Mesendoderm (in vitro differentiated cells): ENCODE results near the gene DOP1B.

Source experiments
- DNase-seq: peaks from one replicate; pipeline ENCODE4 v3.0.0; 2013
- H2AK5ac ChIP-seq: 2 replicates; pipeline ENCODE4 v1.6.1; 2013; ENCODE audit warnings: low read length, inconsistent platforms
- H2BK120ac ChIP-seq: 2 replicates; pipeline ENCODE4 v1.6.1; 2013; ENCODE audit warnings: low read depth, mild to moderate bottlenecking, low read length, moderate library complexity, mixed read lengths
- H2BK15ac ChIP-seq: replicated peaks from 2 replicates; pipeline ENCODE4 v1.6.1; 2013; ENCODE audit warnings: low read depth, mild to moderate bottlenecking, moderate library complexity
- H2BK5ac ChIP-seq: 2 replicates; pipeline ENCODE4 v1.6.1; 2013; ENCODE audit warnings: low read length, inconsistent platforms
- H3K18ac ChIP-seq: 2 replicates; pipeline ENCODE4 v1.6.1; 2013; ENCODE audit warnings: mild to moderate bottlenecking, low read length, mixed read lengths
- H3K23ac ChIP-seq: one replicate; pipeline ENCODE4 v1.6.1; 2013; ENCODE audit warnings: low read length
- H3K27ac ChIP-seq: 2 replicates; pipeline ENCODE4 v1.5.1; 2013; ENCODE audit warnings: low read depth, mild to moderate bottlenecking, inconsistent platforms, low read length, moderate library complexity
- H3K27me3 ChIP-seq: 2 replicates; pipeline ENCODE4 v1.6.1; 2013; ENCODE audit warnings: low read length, control low read depth, mild to moderate bottlenecking, inconsistent platforms; ENCODE audit not compliant: insufficient read depth, poor library complexity
- H3K36me3 ChIP-seq: 2 replicates; pipeline ENCODE4 v1.6.1; 2013; ENCODE audit warnings: low read length, inconsistent platforms; ENCODE audit not compliant: control insufficient read depth, insufficient read depth
- H3K4ac ChIP-seq: one replicate; pipeline ENCODE4 v1.6.1; 2013; ENCODE audit warnings: low read depth, mild to moderate bottlenecking, low read length, moderate library complexity
- H3K4me1 ChIP-seq: 2 replicates; pipeline ENCODE4 v1.6.1; 2013; ENCODE audit warnings: low read depth, low read length, inconsistent platforms; ENCODE audit not compliant: control insufficient read depth
- H3K4me2 ChIP-seq: 2 replicates; pipeline ENCODE4 v1.6.1; 2013; ENCODE audit warnings: low read length
- H3K4me3 ChIP-seq: 2 replicates; pipeline ENCODE4 v1.5.1; 2013; ENCODE audit warnings: mild to moderate bottlenecking, low read length
- H3K56ac ChIP-seq: one replicate; pipeline ENCODE4 v1.6.1; 2013; ENCODE audit warnings: low read length
- H3K79me1 ChIP-seq: 2 replicates; pipeline ENCODE4 v1.6.1; 2013; ENCODE audit warnings: low read length, inconsistent platforms
- H3K79me2 ChIP-seq: 2 replicates; pipeline ENCODE4 v1.6.1; 2013; ENCODE audit warnings: mild to moderate bottlenecking, low read length; ENCODE audit not compliant: control insufficient read depth, insufficient read depth
- H3K9ac ChIP-seq: 2 replicates; pipeline ENCODE4 v1.6.1; 2013; ENCODE audit warnings: low read length, inconsistent platforms
- H4K5ac ChIP-seq: one replicate; pipeline ENCODE4 v1.6.1; 2013; ENCODE audit warnings: low read length
- H4K8ac ChIP-seq: one replicate; pipeline ENCODE4 v1.6.1; 2013; ENCODE audit warnings: low read depth, mild to moderate bottlenecking, control low read depth, low read length, moderate library complexity
- WGBS: extraction: QIAGEN DNeasy Blood & Tissue Kit; methylation state at CpG from one replicate; pipeline ENCODE4 v1.1.7; 2013; ENCODE audit warnings: low lambda C conversion rate, missing lambda C conversion rate; ENCODE audit not compliant: insufficient coverage; ENCODE audit errors: extremely low coverage; 5-methylcytosine and 5-hydroxymethylcytosine counted together

The DOP1B gene

DNA sequence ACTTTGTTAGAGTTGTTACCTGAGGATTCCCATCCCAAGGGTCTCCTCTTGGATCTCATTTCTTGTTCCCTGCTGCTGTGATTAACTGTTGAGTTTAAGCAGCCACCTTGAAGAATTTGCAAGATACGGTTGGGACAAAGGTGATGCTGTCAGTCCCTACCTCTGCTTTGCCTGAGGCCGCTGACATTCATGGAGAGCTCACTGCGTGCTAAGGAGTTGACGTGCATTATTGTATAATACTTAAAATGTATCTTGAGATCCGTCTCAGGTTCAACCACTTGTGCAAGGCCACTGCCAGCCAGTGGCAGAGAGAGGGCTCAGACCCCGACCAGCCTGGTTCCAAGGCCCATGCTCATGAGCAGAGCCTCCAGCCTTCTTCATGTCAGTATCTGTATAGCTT lies 14.2 kb downstream of the DOP1B start:
- Histone ChIP-seq H2AK5ac (no peak overlapping the region), H3K4ac (no peak overlapping the region), H3K4me2 (no peak overlapping the region), H3K27ac (no peak overlapping the region), H2BK120ac (no peak overlapping the region), H3K36me3 (no peaks in the 10 kb centered on the region), H3K23ac (no peak overlapping the region), H2BK5ac (no peak overlapping the region), H4K8ac (no peak overlapping the region), H3K56ac (no peak overlapping the region), H3K79me2 (no peaks in the 10 kb centered on the region), H3K79me1 (no peaks in the 10 kb centered on the region), H3K9ac (no peak overlapping the region), H4K5ac (no peak overlapping the region), H3K4me1 (no peaks in the 10 kb centered on the region), H3K18ac (no peak overlapping the region), H3K27me3 (no peaks in the 10 kb centered on the region), H3K4me3 (no peak overlapping the region), H2BK15ac (no peak overlapping the region)
- WGBS, result no CpG with 5 or more reads among the region's 6 CpGs
- no peak for DNase-seq

GRCh38 chr21:36171336-36171735 lies 14.7 kb downstream of the DOP1B start:
- Histone ChIP-seq H3K4me3 (no peak overlapping the region), H3K23ac (no peak overlapping the region), H3K9ac (no peak overlapping the region), H3K4me1 (no peaks in the 10 kb centered on the region), H2AK5ac (no peak overlapping the region), H3K56ac (no peak overlapping the region), H3K27ac (no peak overlapping the region), H3K4me2 (no peak overlapping the region), H3K27me3 (no peaks in the 10 kb centered on the region), H2BK5ac (no peak overlapping the region), H3K18ac (no peak overlapping the region), H2BK120ac (no peak overlapping the region), H3K4ac (no peak overlapping the region), H4K8ac (no peak overlapping the region), H3K36me3 (no peaks in the 10 kb centered on the region), H2BK15ac (no peak overlapping the region), H4K5ac (no peak overlapping the region), H3K79me1 (no peaks in the 10 kb centered on the region), H3K79me2 (no peaks in the 10 kb centered on the region)
- no peak for DNase-seq
- WGBS, result no CpG with 5 or more reads among the region's 5 CpGs

GRCh38 chr21:36171741-36172331 lies 15.2 kb downstream of the DOP1B start:
- DNase-seq, result peak; percentile 21
- no CpG with 5 or more reads among the region's 9 CpGs for WGBS
- H4K8ac ChIP-seq, result no peak overlapping the region
- no peak overlapping the region for H2BK15ac ChIP-seq
- no peak overlapping the region for H3K18ac ChIP-seq
- H4K5ac ChIP-seq, result no peak overlapping the region
- no peak overlapping the region for H3K27ac ChIP-seq
- H3K79me2 ChIP-seq, result no peaks in the 10 kb centered on the region
- H3K4me1 ChIP-seq, result no peaks in the 10 kb centered on the region
- H3K4me3 ChIP-seq, result no peak overlapping the region
- H3K79me1 ChIP-seq, result no peaks in the 10 kb centered on the region
- no peak overlapping the region for H3K23ac ChIP-seq
- H3K4ac ChIP-seq, result no peak overlapping the region
- H3K36me3 ChIP-seq, result no peaks in the 10 kb centered on the region
- H2BK5ac ChIP-seq, result no peak overlapping the region
- H2AK5ac ChIP-seq, result no peak overlapping the region
- H3K27me3 ChIP-seq, result no peaks in the 10 kb centered on the region
- H2BK120ac ChIP-seq, result no peak overlapping the region
- no peak overlapping the region for H3K4me2 ChIP-seq
- H3K56ac ChIP-seq, result no peak overlapping the region
- no peak overlapping the region for H3K9ac ChIP-seq

DNA sequence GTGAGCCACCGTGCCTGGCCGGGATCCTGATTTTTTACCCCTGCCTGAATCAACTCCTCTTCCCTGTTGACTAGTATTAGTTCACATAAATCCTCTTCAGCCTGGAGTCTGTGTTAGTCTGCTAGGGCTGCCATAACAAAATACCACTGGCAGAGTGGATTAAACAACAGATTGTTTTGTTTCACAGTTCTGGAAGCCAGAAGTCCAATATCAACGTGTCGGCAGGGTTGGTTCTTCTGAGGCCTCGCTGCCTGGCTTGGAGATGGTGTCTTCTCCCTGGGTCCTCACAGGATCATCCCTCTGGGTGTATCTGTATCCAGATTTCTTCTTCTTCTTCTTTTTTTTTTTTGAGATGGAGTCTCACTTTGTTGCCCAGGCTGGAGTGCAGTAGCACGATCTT lies 18.2 kb downstream of the DOP1B start:
- H3K36me3 ChIP-seq, result no peaks in the 10 kb centered on the region
- H3K79me2 ChIP-seq, result no peaks in the 10 kb centered on the region
- no peak overlapping the region for H3K4ac ChIP-seq
- WGBS, result no CpG with 5 or more reads among the region's 6 CpGs
- H3K18ac ChIP-seq, result no peak overlapping the region
- H4K8ac ChIP-seq, result no peak overlapping the region
- H3K79me1 ChIP-seq, result no peaks in the 10 kb centered on the region
- no peak overlapping the region for H3K23ac ChIP-seq
- H2BK120ac ChIP-seq, result no peak overlapping the region
- no peaks in the 10 kb centered on the region for H3K27me3 ChIP-seq
- no peak overlapping the region for H3K27ac ChIP-seq
- no peak overlapping the region for H3K4me2 ChIP-seq
- H3K4me1 ChIP-seq, result no peaks in the 10 kb centered on the region
- H2BK5ac ChIP-seq, result no peak overlapping the region
- H4K5ac ChIP-seq, result no peak overlapping the region
- no peak overlapping the region for H2BK15ac ChIP-seq
- no peak for DNase-seq
- no peak overlapping the region for H3K56ac ChIP-seq
- H3K9ac ChIP-seq, result no peak overlapping the region
- no peak overlapping the region for H2AK5ac ChIP-seq
- H3K4me3 ChIP-seq, result no peak overlapping the region

GRCh38 chr21:36175771-36176565 lies 19.3 kb downstream of the DOP1B start:
- Histone ChIP-seq H3K79me1 (no peaks in the 10 kb centered on the region), H2BK5ac (no peak overlapping the region), H3K4me1 (no peaks in the 10 kb centered on the region), H3K4ac (no peak overlapping the region), H4K8ac (no peak overlapping the region), H3K27ac (no peak overlapping the region), H4K5ac (no peak overlapping the region), H3K79me2 (no peaks in the 10 kb centered on the region), H3K56ac (no peak overlapping the region), H3K36me3 (no peaks in the 10 kb centered on the region), H2BK120ac (no peak overlapping the region), H2AK5ac (no peak overlapping the region), H3K27me3 (no peaks in the 10 kb centered on the region), H3K4me2 (no peak overlapping the region), H3K9ac (no peak overlapping the region), H3K23ac (no peak overlapping the region), H3K18ac (no peak overlapping the region), H3K4me3 (no peak overlapping the region), H2BK15ac (no peak overlapping the region)
- WGBS, result no CpG with 5 or more reads among the region's 7 CpGs
- no peak for DNase-seq
